HepG2 (cell line): ENCODE results near the gene ATXN8OS.

Experiments used
- DZIP1 ChIP-seq: sonication (generic); formaldehyde crosslinking; IDR thresholded peaks from 2 replicates; pipeline ENCODE4 v1.5.0; 2020; ENCODE audit warnings: mild to moderate bottlenecking, missing genetic modification reagents
- FOXM1 ChIP-seq: sonication (generic); formaldehyde crosslinking; IDR thresholded peaks from 2 replicates; pipeline ENCODE4 v1.5.0; 2020; ENCODE audit warnings: missing genetic modification reagents
- HNRNPK ChIP-seq: fragments of 200-400 bp; formaldehyde crosslinking; IDR thresholded peaks from 2 replicates; pipeline ENCODE4 v1.6.1; 2018; ENCODE audit warnings: low read length, low read depth, moderate library complexity, mild to moderate bottlenecking; ENCODE audit not compliant: poor library complexity, severe bottlenecking
- NCOA2 ChIP-seq: sonication (generic); formaldehyde crosslinking; IDR thresholded peaks from 2 replicates; pipeline ENCODE4 v1.8.0; 2022; ENCODE audit warnings: inconsistent platforms
- NFATC3 ChIP-seq: sonication (generic); formaldehyde crosslinking; IDR thresholded peaks from 2 replicates; pipeline ENCODE4 v1.5.1; 2020; ENCODE audit warnings: mild to moderate bottlenecking, missing genetic modification reagents
- NRL ChIP-seq: sonication (generic); formaldehyde crosslinking; IDR thresholded peaks from 2 replicates; pipeline ENCODE4 v1.5.0; 2020; ENCODE audit warnings: missing genetic modification reagents, mild to moderate bottlenecking, moderate library complexity, borderline replicate concordance
- RAD51 ChIP-seq: fragments of 450-650 bp; IDR thresholded peaks from 2 replicates; pipeline ENCODE4 v1.6.1; 2016; ENCODE audit warnings: borderline replicate concordance
- TAF1 ChIP-seq: sonication (generic); formaldehyde crosslinking; IDR thresholded peaks from 2 replicates; pipeline ENCODE4 v1.4.0; 2020; ENCODE audit warnings: missing genetic modification reagents
- ZBTB40 ChIP-seq, 2 experiments: fragments of 450-650 bp in 1 of 2; sonication (generic) in 1 of 2; formaldehyde crosslinking in 1 of 2; IDR thresholded peaks; 2 replicates each; pipeline versions ENCODE4 v1.6.1 to v1.8.0; 2016 to 2022; ENCODE audit warnings: antibody characterized with exemption in 1 of 2, mild to moderate bottlenecking in 1 of 2, missing genetic modification reagents in 1 of 2
- ZFP1 ChIP-seq: IDR thresholded peaks from 2 replicates; pipeline ENCODE4 v1.6.1; 2016
- ZNF17 ChIP-seq: sonication (generic); formaldehyde crosslinking; IDR thresholded peaks from 2 replicates; pipeline ENCODE4 v1.5.0; 2020; ENCODE audit warnings: mild to moderate bottlenecking, missing genetic modification reagents
- ZNF367 ChIP-seq: sonication (generic); formaldehyde crosslinking; IDR thresholded peaks from 2 replicates; pipeline ENCODE4 v1.4.0; 2020; ENCODE audit warnings: missing genetic modification reagents, borderline replicate concordance
- ZNF766 ChIP-seq: sonication (generic); formaldehyde crosslinking; IDR thresholded peaks from 2 replicates; pipeline ENCODE4 v1.5.0; 2020; ENCODE audit warnings: missing genetic modification reagents, borderline replicate concordance

- TF ChIP-seq TAF1 (CRISPR knock-in tag) = no peak
- TF ChIP-seq ZNF367 (CRISPR knock-in tag) = no peak
- no peak for TF ChIP-seq ZNF766 (CRISPR knock-in tag)
- no peak for TF ChIP-seq DZIP1
- TF ChIP-seq NCOA2 (CRISPR knock-in tag) = no peak
- no peak for TF ChIP-seq NRL
- no peak for TF ChIP-seq ZBTB40 (IDR thresholded peaks at IDR 0.05)
- TF ChIP-seq ZBTB40 (CRISPR knock-in tag; IDR thresholded peaks at IDR 0.05) = no peak
- TF ChIP-seq NFATC3 (CRISPR knock-in tag) = no peak
- no peak for TF ChIP-seq ZNF17 (CRISPR knock-in tag)
- TF ChIP-seq FOXM1 (CRISPR knock-in tag) = no peak
- TF ChIP-seq ZFP1 (CRISPR knock-in tag) = no peak
- no peak for TF ChIP-seq RAD51
- no peak for TF ChIP-seq HNRNPK
These were observed 3.1 kb upstream of the ATXN8OS start for GRCh38 chr13:70104481-70104880.
